CD14-positive monocyte (primary cell): ENCODE results near the gene PRPF18. TPM values are rescaled to one million over a fixed set of nuclear protein-coding genes. Genes with fewer than 3 reads are reported as not detected.

Experiments
- DNase-seq, 3 donors: peaks; one replicate each; pipeline ENCODE4 v3.0.0-alpha.2; 2011 to 2022
- H2AFZ ChIP-seq: 2 replicates; pipeline ENCODE4 v1.6.0; 2012; ENCODE audit warnings: mild to moderate bottlenecking, low read depth, low read length, inconsistent platforms; ENCODE audit not compliant: insufficient read depth, poor library complexity, severe bottlenecking
- H3K27ac ChIP-seq, 2 donors: 1 replicate in 1 of 2; 2 replicates in 1 of 2; pipeline ENCODE4 v1.5.1; 2012 to 2013; ENCODE audit warnings: low read length in 2 of 2, control low read depth in 1 of 2, inconsistent platforms in 1 of 2, low read depth in 1 of 2, mild to moderate bottlenecking in 1 of 2
- H3K27me3 ChIP-seq, 2 donors: one replicate each; pipeline versions ENCODE4 v1.6.0 to v1.6.1; 2011 to 2013; ENCODE audit warnings: low read length in 2 of 2; ENCODE audit not compliant: control insufficient read depth in 2 of 2, insufficient read depth in 2 of 2
- H3K36me3 ChIP-seq, 2 donors: replicated peaks in 1 of 2; 1 replicate in 1 of 2; 2 replicates in 1 of 2; pipeline versions ENCODE4 v1.5.1 to v1.6.1; 2012 to 2013; ENCODE audit warnings: low read length in 2 of 2, control low read depth in 1 of 2, inconsistent platforms in 1 of 2, mild to moderate bottlenecking in 1 of 2; ENCODE audit not compliant: insufficient read depth in 2 of 2, control insufficient read depth in 1 of 2
- H3K4me1 ChIP-seq, 2 donors: 1 replicate in 1 of 2; 2 replicates in 1 of 2; pipeline versions ENCODE4 v1.5.1 to v1.6.1; 2012 to 2013; ENCODE audit warnings: low read length in 2 of 2, control low read depth in 1 of 2, inconsistent platforms in 1 of 2, mild to moderate bottlenecking in 1 of 2, moderate library complexity in 1 of 2; ENCODE audit not compliant: insufficient read depth in 2 of 2, control insufficient read depth in 1 of 2
- H3K4me2 ChIP-seq: replicated peaks from 2 replicates; pipeline ENCODE3; 2012; ENCODE audit warnings: low read length, moderate library complexity, mild to moderate bottlenecking; ENCODE audit not compliant: poor library complexity, severe bottlenecking; ENCODE audit errors: extremely low read depth
- H3K4me3 ChIP-seq, 3 experiments: fragments of 200-600 bp in 1 of 3; sonication (generic) in 1 of 3; replicated peaks in 1 of 3; 1 replicate in 2 of 3; 2 replicates in 1 of 3; pipeline ENCODE4 v1.5.1; 2011 to 2013; ENCODE audit warnings: low read length in 3 of 3, mild to moderate bottlenecking in 3 of 3, control low read depth in 2 of 3, low read depth in 2 of 3, inconsistent platforms in 1 of 3, moderate library complexity in 1 of 3
- H3K79me2 ChIP-seq: 2 replicates; pipeline ENCODE4 v1.6.0; 2012; ENCODE audit warnings: mild to moderate bottlenecking, control low read depth, inconsistent platforms, low read length, moderate library complexity; ENCODE audit not compliant: insufficient read depth
- H3K9ac ChIP-seq: 2 replicates; pipeline ENCODE4 v1.6.0; 2017; ENCODE audit warnings: low read length, mild to moderate bottlenecking; ENCODE audit not compliant: insufficient read depth, poor library complexity, severe bottlenecking
- H3K9me3 ChIP-seq, 2 donors: replicated peaks in 1 of 2; 1 replicate in 1 of 2; 2 replicates in 1 of 2; pipeline versions ENCODE4 v1.5.1 to v1.6.1; 2012 to 2013; ENCODE audit warnings: low read length in 2 of 2, control low read depth in 1 of 2; ENCODE audit not compliant: control insufficient read depth in 1 of 2, insufficient read depth in 1 of 2
- H4K20me1 ChIP-seq: 2 replicates; pipeline ENCODE4 v1.6.0; 2012; ENCODE audit warnings: mild to moderate bottlenecking, low read length, control low read depth, moderate library complexity; ENCODE audit not compliant: insufficient read depth
- H3K27ac Mint-ChIP-seq, 7 donors: one replicate each; pipeline ENCODE4 v1.8.0; 2020; ENCODE audit warnings: mild to moderate bottlenecking in 7 of 7, mixed read lengths in 7 of 7, moderate library complexity in 6 of 7, inconsistent platforms in 2 of 7
- H3K27me3 Mint-ChIP-seq, 3 donors: one replicate each; pipeline ENCODE4 v1.8.0; 2021 to 2022; ENCODE audit warnings: low read depth in 3 of 3, mild to moderate bottlenecking in 3 of 3, mixed read lengths in 3 of 3, moderate library complexity in 3 of 3, inconsistent platforms in 1 of 3
- H3K36me3 Mint-ChIP-seq, 2 donors: one replicate each; pipeline ENCODE4 v1.8.0; 2020; ENCODE audit warnings: mixed read lengths in 2 of 2, inconsistent platforms in 1 of 2, mild to moderate bottlenecking in 1 of 2
- H3K4me1 Mint-ChIP-seq: one replicate; pipeline ENCODE4 v1.8.0; 2020; ENCODE audit warnings: mild to moderate bottlenecking, mixed read lengths
- H3K4me3 Mint-ChIP-seq, 2 donors: one replicate each; pipeline ENCODE4 v1.8.0; 2020; ENCODE audit warnings: mild to moderate bottlenecking in 2 of 2, mixed read lengths in 2 of 2, moderate library complexity in 1 of 2
- H3K9me3 Mint-ChIP-seq, 7 donors: one replicate each; pipeline ENCODE4 v1.8.0; 2020 to 2022; ENCODE audit warnings: mixed read lengths in 7 of 7, mild to moderate bottlenecking in 6 of 7, moderate library complexity in 6 of 7, inconsistent platforms in 2 of 7
- WGBS: methylation state at CpG from one replicate; pipeline ENCODE4 v1.1.5; 2013; ENCODE audit warnings: missing lambda C conversion rate; ENCODE audit not compliant: insufficient coverage; 5-methylcytosine and 5-hydroxymethylcytosine counted together
- intact Hi-C, 2 donors: fragments of 100-400 bp; cut with micrococcal nuclease; formaldehyde crosslinking; loops; one replicate each; pipeline versions ENCODE4 v1.15.0 to v1.15.1; 2023
- polyA plus RNA-seq, 3 donors: library from polyadenylated mRNA; depleted of rRNA in 1 of 3; unstranded in 2 of 3; stranded (reverse) in 1 of 3; fragments of 300-500 nt in 2 of 3; fragments of >200 nt in 1 of 3; fragmentation: Illumina TruSeq in 2 of 3; gene quantifications; 1 replicate in 2 of 3; 2 replicates in 1 of 3; pipeline ENCODE4 v1.2.3, GENCODE V29; 2012 to 2021
- TF ChIP-seq, protein P1 (sequence below): fragments of 200-600 bp; IDR thresholded peaks from one replicate; pipeline ENCODE4 v1.8.0; 2022; ENCODE audit warnings: antibody characterized with exemption, mild to moderate bottlenecking

Gene PRPF18
- polyA plus RNA-seq, 3 donors, result 13.8 to 31.4 (median 26.8) TPM

DNA sequence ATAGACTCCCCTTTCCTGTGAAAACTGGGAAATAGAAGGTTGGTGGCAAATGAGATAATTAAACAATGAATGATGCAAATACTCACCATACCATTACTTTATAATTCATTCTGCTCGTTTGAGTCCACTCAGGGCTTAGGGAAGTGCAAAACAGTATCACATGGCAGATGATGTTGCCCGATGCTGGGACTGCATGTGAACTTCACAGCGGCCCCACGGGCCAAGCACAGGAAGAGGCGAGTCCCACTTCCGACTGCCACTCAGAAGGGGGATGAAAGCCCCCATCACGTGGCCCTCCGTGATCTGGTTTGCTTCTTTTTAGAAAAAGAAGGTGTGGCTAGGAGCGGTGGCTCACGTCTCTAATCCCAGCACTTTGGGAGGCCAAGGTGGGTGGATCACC, 71.5 kb downstream of the PRPF18 start:
- H3K9me3 ChIP-seq, result no peaks in the 10 kb centered on the region
- H3K27me3 ChIP-seq, result no peaks in the 10 kb centered on the region
- peaks cover 0 to 8% of the 10 kb centered on the region in 2 donors for H3K36me3 ChIP-seq
- H3K4me1 ChIP-seq, result peaks cover 11 to 13% of the 10 kb centered on the region in 2 donors
- intact Hi-C loops, result no loop called here
- Mint-ChIP-seq H3K9me3 (peaks cover 0 to 4% (median 0%) of the 10 kb centered on the region in 7 donors), H3K36me3 (peaks cover 0 to 5% of the 10 kb centered on the region in 2 donors), H3K27ac (no peak overlapping the region), H3K4me1 (peaks cover 24% of the 10 kb centered on the region), H3K27me3 (peaks cover 3 to 9% (median 6%) of the 10 kb centered on the region in 3 donors), H3K4me3 (no peak overlapping the region)
- H3K27ac ChIP-seq, result no peak overlapping the region
- TF ChIP-seq, protein P1, sequence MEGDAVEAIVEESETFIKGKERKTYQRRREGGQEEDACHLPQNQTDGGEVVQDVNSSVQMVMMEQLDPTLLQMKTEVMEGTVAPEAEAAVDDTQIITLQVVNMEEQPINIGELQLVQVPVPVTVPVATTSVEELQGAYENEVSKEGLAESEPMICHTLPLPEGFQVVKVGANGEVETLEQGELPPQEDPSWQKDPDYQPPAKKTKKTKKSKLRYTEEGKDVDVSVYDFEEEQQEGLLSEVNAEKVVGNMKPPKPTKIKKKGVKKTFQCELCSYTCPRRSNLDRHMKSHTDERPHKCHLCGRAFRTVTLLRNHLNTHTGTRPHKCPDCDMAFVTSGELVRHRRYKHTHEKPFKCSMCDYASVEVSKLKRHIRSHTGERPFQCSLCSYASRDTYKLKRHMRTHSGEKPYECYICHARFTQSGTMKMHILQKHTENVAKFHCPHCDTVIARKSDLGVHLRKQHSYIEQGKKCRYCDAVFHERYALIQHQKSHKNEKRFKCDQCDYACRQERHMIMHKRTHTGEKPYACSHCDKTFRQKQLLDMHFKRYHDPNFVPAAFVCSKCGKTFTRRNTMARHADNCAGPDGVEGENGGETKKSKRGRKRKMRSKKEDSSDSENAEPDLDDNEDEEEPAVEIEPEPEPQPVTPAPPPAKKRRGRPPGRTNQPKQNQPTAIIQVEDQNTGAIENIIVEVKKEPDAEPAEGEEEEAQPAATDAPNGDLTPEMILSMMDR, result no peak
- peak in 1 of 3 donors; percentile 11 for DNase-seq
- H4K20me1 ChIP-seq, result no peaks in the 10 kb centered on the region
- H3K79me2 ChIP-seq, result no peaks in the 10 kb centered on the region
- no peak overlapping the region for H3K9ac ChIP-seq
- whole genome bisulfite sequencing, result 19% methylated on average over 10 of the region's 10 CpGs
- H3K4me3 ChIP-seq, result no peak overlapping the region
- H2AFZ ChIP-seq, result no peak overlapping the region
- H3K4me2 ChIP-seq, result no peak overlapping the region

DNA sequence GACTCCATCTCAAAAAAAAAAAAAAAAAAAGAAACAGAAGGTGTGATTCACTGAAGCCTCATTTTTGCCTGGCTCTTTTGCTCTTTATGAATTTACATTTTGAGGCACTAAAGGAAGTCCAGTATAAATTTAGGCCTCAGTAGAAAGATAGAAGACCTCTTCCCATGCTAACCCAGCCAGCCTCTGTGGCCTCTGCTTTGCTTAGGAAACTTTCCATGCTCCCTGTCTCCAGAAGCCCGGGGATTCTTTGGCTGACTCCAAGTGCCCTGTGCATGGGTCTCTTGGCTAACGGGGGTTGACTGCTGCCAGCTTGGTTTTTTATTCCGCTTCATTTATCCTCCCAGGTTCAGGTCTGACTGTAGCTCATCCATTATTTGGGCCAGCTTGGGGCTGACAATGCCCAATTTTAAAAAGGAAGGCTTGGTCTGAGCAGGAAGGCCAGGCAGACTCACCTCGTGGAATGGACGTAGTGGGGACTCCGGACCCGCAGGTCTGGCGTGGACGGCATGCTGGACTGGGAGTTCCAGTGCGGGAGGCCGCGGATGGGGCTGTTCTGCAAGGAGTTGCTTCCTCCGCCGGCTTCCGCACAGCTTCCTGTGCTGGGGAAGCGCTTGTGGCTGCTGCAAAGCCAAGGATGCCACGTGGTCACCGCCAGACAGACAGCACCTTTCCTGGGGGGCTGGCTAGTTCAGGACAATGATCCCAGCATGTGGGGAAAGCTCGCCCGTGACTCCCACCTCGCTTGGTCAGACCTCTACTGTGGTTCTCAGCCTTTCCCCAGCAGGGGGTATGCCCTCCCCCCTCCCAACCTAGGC, 72.3 kb downstream of the PRPF18 start:
- H3K27me3 ChIP-seq, result no peaks in the 10 kb centered on the region
- H3K36me3 Mint-ChIP-seq, result peaks cover 0 to 2% of the 10 kb centered on the region in 2 donors
- H3K9me3 ChIP-seq, result no peaks in the 10 kb centered on the region
- no peak overlapping the region for H3K27ac Mint-ChIP-seq
- intact Hi-C loops, result loop anchor here in 1 of 2 donors (1.0 kb wide), 1 partner anchor 118 kb away; no protein-coding TSS in a partner anchor
- no peak overlapping the region for H3K4me3 ChIP-seq
- H3K4me3 Mint-ChIP-seq, result peak overlapping the region in 1 of 2 donors; percentile 26
- H2AFZ ChIP-seq, result no peak overlapping the region
- no peak overlapping the region for H3K27ac ChIP-seq
- peaks cover 11 to 13% of the 10 kb centered on the region in 2 donors for H3K4me1 ChIP-seq
- H3K79me2 ChIP-seq, result no peaks in the 10 kb centered on the region
- no peaks in the 10 kb centered on the region for H4K20me1 ChIP-seq
- peak overlapping the region; percentile 32 for H3K4me2 ChIP-seq
- TF ChIP-seq, protein P1, result no peak
- peak; percentile 3 to 37 (median 26) for DNase-seq
- peaks cover 0 to 7% of the 10 kb centered on the region in 2 donors for H3K36me3 ChIP-seq
- H3K4me1 Mint-ChIP-seq, result peaks cover 24% of the 10 kb centered on the region
- H3K9me3 Mint-ChIP-seq, result peaks cover 0 to 4% (median 0%) of the 10 kb centered on the region in 7 donors
- WGBS, result 6% methylated on average over 20 of the region's 21 CpGs
- H3K27me3 Mint-ChIP-seq, result peaks cover 3 to 12% (median 6%) of the 10 kb centered on the region in 3 donors
- no peak overlapping the region for H3K9ac ChIP-seq
